Activated T-helper 1 cell treated with anti-CD3 and anti-CD28 coated beads, Interleukin-2, amount 50 U/mL, for 16 hours (primary cell): ENCODE measurements around the gene CALR3.

Experiments
- DNase-seq, 2 donors: peaks; one replicate each; pipeline ENCODE4 v3.0.0-alpha.2; 2020; ENCODE audit warnings: low read depth in 1 of 2, low spot score in 1 of 2

CALR3 gene

GRCh38 chr19:16435238-16435917 lies 60.6 kb downstream of the CALR3 start:
- no peak for DNase-seq

GRCh38 chr19:16433986-16434385 lies 62.0 kb downstream of the CALR3 start:
- DNase-seq, result no peak

- DNase-seq, result no peak
Observed at GRCh38 chr19:16429759-16430091, 66.2 kb downstream of the CALR3 start.

- no peak for DNase-seq
Observed at GRCh38 chr19:16429066-16429758, 66.8 kb downstream of the CALR3 start.
